Heart left ventricle (tissue), 16 donors: ENCODE measurements around the gene GRM8. TPM values are rescaled to one million over a fixed set of nuclear protein-coding genes. Genes with fewer than 3 reads are reported as not detected.

Source experiments
- ATAC-seq, 4 donors: fragments of 200-7000 bp; cut with Tn5 transposase; one replicate each; pipeline ENCODE4 v1.9.1; 2020 to 2022; ENCODE audit warnings: moderate library complexity in 4 of 4, mild to moderate bottlenecking in 3 of 4, moderate number of reproducible peaks in 1 of 4
- DNase-seq, 5 donors: peaks; one replicate each; pipeline ENCODE4 v3.0.0-alpha.2; 2020
- H3K27ac ChIP-seq, 12 donors: fragments of 200-600 bp; sonication (generic) in 4 of 12; one replicate each; pipeline versions ENCODE4 v1.5.0 to v1.8.0; 2016 to 2022; ENCODE audit warnings: mild to moderate bottlenecking in 2 of 12
- H3K27me3 ChIP-seq, 9 donors: fragments of 200-600 bp; sonication (generic) in 2 of 9; one replicate each; pipeline versions ENCODE4 v1.5.1 to v1.8.0; 2016 to 2022; ENCODE audit warnings: mild to moderate bottlenecking in 3 of 9
- H3K36me3 ChIP-seq, 9 donors: fragments of 200-600 bp; sonication (generic) in 2 of 9; one replicate each; pipeline versions ENCODE4 v1.5.0 to v1.8.0; 2018 to 2022; ENCODE audit warnings: mild to moderate bottlenecking in 2 of 9
- H3K4me1 ChIP-seq, 12 donors: fragments of 200-600 bp; sonication (generic) in 4 of 12; one replicate each; pipeline versions ENCODE4 v1.5.0 to v1.8.0; 2016 to 2022; ENCODE audit warnings: mild to moderate bottlenecking in 3 of 12
- H3K4me3 ChIP-seq, 12 donors: fragments of 200-600 bp; sonication (generic) in 4 of 12; one replicate each; pipeline versions ENCODE4 v1.5.0 to v1.8.0; 2017 to 2022; ENCODE audit warnings: mild to moderate bottlenecking in 9 of 12, moderate library complexity in 4 of 12
- H3K9me3 ChIP-seq, 12 donors: fragments of 200-600 bp; sonication (generic) in 4 of 12; one replicate each; pipeline versions ENCODE4 v1.5.0 to v1.8.0; 2016 to 2022; ENCODE audit warnings: mild to moderate bottlenecking in 1 of 12
- POLR2A ChIP-seq, 2 donors: fragments of 450-650 bp; IDR thresholded peaks; one replicate each; pipeline ENCODE4 v1.6.1; 2017; ENCODE audit warnings: antibody characterized with exemption in 2 of 2, mild to moderate bottlenecking in 2 of 2, moderate library complexity in 2 of 2
- WGBS, 4 donors: extraction: QIAGEN DNeasy Blood & Tissue Kit in 2 of 4; methylation state at CpG; one replicate each; pipeline versions ENCODE4 v1.1.5 to v1.1.7; 2013 to 2018; 5-methylcytosine and 5-hydroxymethylcytosine counted together
- intact Hi-C, 10 donors: fragments of 100-400 bp; cut with DNase I; formaldehyde crosslinking; loops; one replicate each; pipeline versions ENCODE4 v1.11.1 to v1.14.2; 2022
- polyA plus RNA-seq, 2 donors: library from polyadenylated mRNA; stranded (reverse); fragments of 200-250 nt; gene quantifications; one replicate each; pipeline ENCODE4 v1.2.3, GENCODE V29; 2013
- total RNA-seq, 9 donors: library from RNA; depleted of rRNA in 2 of 9; stranded (reverse); fragments of >200 nt in 2 of 9; fragmentation: NEBNext Ultra II Directional in 3 of 9; extraction: Animal tissue kit (Norgen Biotek cat#: 25700) in 3 of 9; gene quantifications; one replicate each; pipeline versions ENCODE4 v1.1.0 to v1.2.4, GENCODE V29; 2016 to 2023
- TF ChIP-seq, protein P1 (sequence below), 12 donors: fragments of 200-600 bp; sonication (generic) in 4 of 12; IDR thresholded peaks; one replicate each; pipeline versions ENCODE4 v1.5.0 to v1.8.0; 2018 to 2022; ENCODE audit warnings: antibody characterized with exemption in 12 of 12, mild to moderate bottlenecking in 5 of 12
- donor health status: ischemic (EF 13 %, LVEDD 7.1; RV severe dilation, severe dysfunction).
- donor health status: healthy with polysubstance abuse.
- donor health status: DM: no; HTN: yes; CAD: no.
- donor health status: DM: no; HTN: no; CAD: no.
- donor health status: ischemic (EF 25% LVEDD 6.9; RV normal size, moderate dysfunction).
- donor health status: ischemic (EF 25% LVEDD 5.7; RV mildly dilated, moderate dysfunction).
- donor health status: healthy.
- donor health status: DM: yes; HTN: yes; CAD: no.
- donor health status: ischemic (EF 35%, LVEDD 5.7; RV mildly dilated, moderate dysfunction).
- donor health status: nonischemic (EF 11% LVEDD 7.7; RV severe dilation, severe dysfunction).
- donor health status: DM: yes; HTN: yes; CAD: no.
- donor health status: PGD.
- donor health status: ischemic (EF 29% LVEDD 5.4; RV normal size, mild dysfunction).
- donor health status: nonischemic (EF 23%, LVEDD 6.1; RV moderate dilation, normal function).

The GRM8 gene
- total and polyA plus RNA-seq, 11 donors: 0.21 to 0.75 (median 0.32) TPM; not detected in 5

DNA sequence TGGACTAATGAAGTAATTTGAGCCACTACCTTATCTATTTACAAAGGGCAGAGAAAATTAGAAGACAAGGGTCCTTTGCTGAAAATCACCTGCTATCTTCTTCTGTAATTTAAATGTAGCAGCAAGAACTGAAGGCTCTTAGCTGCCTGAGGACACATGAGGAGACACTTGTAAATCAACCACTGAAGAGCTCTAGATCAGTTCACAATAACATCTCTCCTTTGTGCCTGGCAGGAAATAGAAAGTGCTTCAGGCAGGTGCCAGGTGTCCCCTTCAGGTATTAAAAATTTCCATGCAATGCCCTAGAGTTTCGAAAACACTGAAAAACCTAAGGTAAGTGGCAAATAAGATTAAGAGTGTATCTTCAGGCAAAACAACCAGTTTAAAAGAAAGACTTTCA, 474.6 kb downstream of the GRM8 start:
- Histone ChIP-seq H3K36me3 (no peaks in the 10 kb centered on the region), H3K4me3 (no peak overlapping the region), H3K27ac (no peak overlapping the region), H3K27me3 (no peaks in the 10 kb centered on the region), H3K4me1 (no peaks in the 10 kb centered on the region), H3K9me3 (no peaks in the 10 kb centered on the region)
- intact Hi-C loops: no loop called here
- DNase-seq: no peak
- WGBS, 4 donors: 67 to 83% (median 73%) methylated on average over 1 of the region's 1 CpG
- ATAC-seq: no peak
- TF ChIP-seq, protein P1, sequence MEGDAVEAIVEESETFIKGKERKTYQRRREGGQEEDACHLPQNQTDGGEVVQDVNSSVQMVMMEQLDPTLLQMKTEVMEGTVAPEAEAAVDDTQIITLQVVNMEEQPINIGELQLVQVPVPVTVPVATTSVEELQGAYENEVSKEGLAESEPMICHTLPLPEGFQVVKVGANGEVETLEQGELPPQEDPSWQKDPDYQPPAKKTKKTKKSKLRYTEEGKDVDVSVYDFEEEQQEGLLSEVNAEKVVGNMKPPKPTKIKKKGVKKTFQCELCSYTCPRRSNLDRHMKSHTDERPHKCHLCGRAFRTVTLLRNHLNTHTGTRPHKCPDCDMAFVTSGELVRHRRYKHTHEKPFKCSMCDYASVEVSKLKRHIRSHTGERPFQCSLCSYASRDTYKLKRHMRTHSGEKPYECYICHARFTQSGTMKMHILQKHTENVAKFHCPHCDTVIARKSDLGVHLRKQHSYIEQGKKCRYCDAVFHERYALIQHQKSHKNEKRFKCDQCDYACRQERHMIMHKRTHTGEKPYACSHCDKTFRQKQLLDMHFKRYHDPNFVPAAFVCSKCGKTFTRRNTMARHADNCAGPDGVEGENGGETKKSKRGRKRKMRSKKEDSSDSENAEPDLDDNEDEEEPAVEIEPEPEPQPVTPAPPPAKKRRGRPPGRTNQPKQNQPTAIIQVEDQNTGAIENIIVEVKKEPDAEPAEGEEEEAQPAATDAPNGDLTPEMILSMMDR (IDR thresholded peaks at IDR 0.05): no peak
- TF ChIP-seq POLR2A (IDR thresholded peaks at IDR 0.05): no peak

- H3K4me3 ChIP-seq: no peak overlapping the region
- WGBS, 4 donors: 71 to 75% (median 74%) methylated on average over 3 of the region's 3 CpGs
- H3K27me3 ChIP-seq: no peaks in the 10 kb centered on the region
- H3K27ac ChIP-seq: no peak overlapping the region
- H3K4me1 ChIP-seq: no peaks in the 10 kb centered on the region
- H3K9me3 ChIP-seq: no peaks in the 10 kb centered on the region
- no peaks in the 10 kb centered on the region for H3K36me3 ChIP-seq
- DNase-seq (no peak), ATAC-seq (no peak)
- intact Hi-C loops: no loop called here
- no peak for TF ChIP-seq POLR2A (IDR thresholded peaks at IDR 0.05)
- TF ChIP-seq, protein P1 (IDR thresholded peaks at IDR 0.05): no peak
These were observed 476.2 kb downstream of the GRM8 start for GRCh38 chr7:126776498-126776897.

DNA sequence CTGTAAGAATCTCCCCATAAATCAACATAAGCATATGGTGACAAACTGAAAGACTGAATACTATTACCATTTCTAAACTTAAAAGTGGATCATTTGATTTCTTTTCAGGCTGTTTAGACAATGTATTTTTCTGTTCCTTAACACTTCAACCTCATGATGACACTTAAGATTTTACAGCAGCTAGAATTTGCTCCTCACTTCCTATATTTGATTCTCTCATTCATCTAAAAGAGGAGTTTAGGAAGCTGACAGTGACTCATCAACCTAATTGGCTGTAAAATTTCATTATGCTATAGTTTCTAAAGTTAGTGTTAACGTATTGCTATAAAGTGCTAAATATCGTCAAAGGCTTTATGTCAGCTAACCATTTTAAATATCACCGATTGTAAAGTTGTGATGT, 478.7 kb downstream of the GRM8 start:
- no peaks in the 10 kb centered on the region for H3K27me3 ChIP-seq
- H3K36me3 ChIP-seq: no peaks in the 10 kb centered on the region
- ATAC-seq (no peak), DNase-seq (no peak)
- H3K27ac ChIP-seq: no peak overlapping the region
- WGBS, 4 donors: 87 to 91% (median 91%) methylated on average over 3 of the region's 3 CpGs
- H3K9me3 ChIP-seq: no peaks in the 10 kb centered on the region
- no peaks in the 10 kb centered on the region for H3K4me1 ChIP-seq
- no peak overlapping the region for H3K4me3 ChIP-seq
- TF ChIP-seq, protein P1 (IDR thresholded peaks at IDR 0.05): no peak
- TF ChIP-seq POLR2A (IDR thresholded peaks at IDR 0.05): no peak
- intact Hi-C loops: no loop called here

DNA sequence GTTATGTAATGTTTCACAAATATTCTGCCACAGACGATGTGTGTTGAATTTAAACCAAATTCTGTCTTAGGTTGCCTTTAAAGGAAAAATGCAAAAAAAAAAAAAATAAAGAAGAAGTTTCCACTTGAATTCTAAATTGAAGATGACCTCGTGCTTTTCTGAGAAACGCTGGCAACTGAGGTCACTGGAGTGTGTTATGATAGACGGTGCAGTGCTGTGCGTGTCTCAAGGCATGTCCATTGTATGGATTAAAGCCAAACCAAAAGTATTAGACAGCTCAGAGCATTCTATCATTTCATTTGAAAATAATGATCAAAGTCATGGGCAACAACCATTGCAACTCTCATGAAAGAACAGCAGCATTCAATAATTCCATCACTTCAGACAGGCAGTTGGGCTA, 483.9 kb downstream of the GRM8 start:
- Histone ChIP-seq H3K36me3 (no peaks in the 10 kb centered on the region), H3K4me1 (no peaks in the 10 kb centered on the region), H3K27ac (no peak overlapping the region), H3K9me3 (no peaks in the 10 kb centered on the region), H3K4me3 (no peak overlapping the region), H3K27me3 (no peaks in the 10 kb centered on the region)
- 52 to 83% (median 77%) methylated on average over 5 of the region's 5 CpGs for WGBS, 4 donors
- intact Hi-C loops: no loop called here
- TF ChIP-seq, protein P1 (IDR thresholded peaks at IDR 0.05): no peak
- TF ChIP-seq POLR2A (IDR thresholded peaks at IDR 0.05): no peak
- ATAC-seq (no peak), DNase-seq (no peak)
